ENCODE results near the gene RPS27.
"Not testable (repeated sequence)": the region's sequence is repeated elsewhere in the genome, so short reads cannot be mapped to it uniquely, and the experiment has no call there.

Gene RPS27

DNA sequence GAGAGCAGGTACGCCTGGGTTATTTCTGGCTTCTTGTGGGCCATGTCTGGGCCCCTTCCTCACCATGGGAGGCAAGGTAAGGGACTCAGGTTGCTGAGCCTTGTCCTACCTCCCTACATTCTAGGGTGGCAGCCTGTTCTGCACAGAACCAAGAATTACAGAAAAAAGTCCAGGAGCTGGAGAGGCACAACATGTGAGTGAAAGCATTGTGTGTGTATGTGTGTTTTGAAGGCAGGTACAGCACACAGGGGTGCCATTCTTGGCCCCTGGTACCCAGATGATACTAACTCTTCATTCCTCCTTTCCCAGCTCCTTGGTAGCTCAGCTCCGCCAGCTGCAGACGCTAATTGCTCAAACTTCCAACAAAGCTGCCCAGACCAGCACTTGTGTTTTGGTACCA lies 17.5 kb upstream of the RPS27 start:
- H3K9me3 ChIP-seq (ENCODE audit: control insufficient read depth, low read length) = no peaks in the 10 kb centered on the region
- no peak overlapping the region for H3K4me3 ChIP-seq (ENCODE audit: insufficient read depth, low read depth, low read length)
- H3K36me3 ChIP-seq (ENCODE audit: control insufficient read depth, insufficient read depth, low read length) = peaks cover 9% of the 10 kb centered on the region
- H3K27me3 ChIP-seq (ENCODE audit: control insufficient read depth, insufficient read depth, low read length, poor library complexity, severe bottlenecking) = no peaks in the 10 kb centered on the region
- H3K4me1 ChIP-seq (ENCODE audit: control insufficient read depth, insufficient read depth, low read length) = peaks cover 3% of the 10 kb centered on the region
- no peak overlapping the region for H3K27ac ChIP-seq (ENCODE audit: insufficient read depth, low read depth, low read length, poor library complexity, severe bottlenecking)
- WGBS, 2 experiments = 93 to 96% methylated on average over 3 of the region's 3 CpGs

DNA sequence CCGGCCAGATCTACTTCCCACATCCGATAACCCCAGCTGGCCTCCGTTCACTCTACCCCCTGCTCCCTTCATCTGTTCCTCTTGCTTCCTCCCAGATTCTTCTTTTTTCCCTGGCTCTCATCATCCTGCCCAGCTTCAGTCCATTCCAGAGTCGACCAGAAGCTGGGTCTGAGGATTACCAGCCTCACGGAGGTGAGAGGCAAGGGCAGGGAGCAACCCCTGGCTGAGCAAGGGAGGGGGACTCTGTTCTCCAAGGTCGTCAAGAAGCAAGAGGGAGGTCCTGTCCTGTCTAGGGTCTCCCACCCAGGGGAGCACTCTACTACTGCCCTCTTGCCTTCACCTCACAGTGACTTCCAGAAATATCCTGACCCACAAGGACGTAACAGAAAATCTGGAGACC lies 17.0 kb upstream of the RPS27 start:
- Histone ChIP-seq H3K4me1 (ENCODE audit: control insufficient read depth, insufficient read depth, low read length) (peaks cover 1% of the 10 kb centered on the region), H3K27me3 (ENCODE audit: control insufficient read depth, insufficient read depth, low read length, poor library complexity, severe bottlenecking) (no peaks in the 10 kb centered on the region), H3K4me3 (ENCODE audit: insufficient read depth, low read depth, low read length) (no peak overlapping the region), H3K36me3 (ENCODE audit: control insufficient read depth, insufficient read depth, low read length) (peaks cover 9% of the 10 kb centered on the region), H3K9me3 (ENCODE audit: control insufficient read depth, low read length) (no peaks in the 10 kb centered on the region), H3K27ac (ENCODE audit: insufficient read depth, low read depth, low read length, poor library complexity, severe bottlenecking) (no peak overlapping the region)
- WGBS, 2 experiments = 94% methylated on average over 7 of the region's 7 CpGs

DNA sequence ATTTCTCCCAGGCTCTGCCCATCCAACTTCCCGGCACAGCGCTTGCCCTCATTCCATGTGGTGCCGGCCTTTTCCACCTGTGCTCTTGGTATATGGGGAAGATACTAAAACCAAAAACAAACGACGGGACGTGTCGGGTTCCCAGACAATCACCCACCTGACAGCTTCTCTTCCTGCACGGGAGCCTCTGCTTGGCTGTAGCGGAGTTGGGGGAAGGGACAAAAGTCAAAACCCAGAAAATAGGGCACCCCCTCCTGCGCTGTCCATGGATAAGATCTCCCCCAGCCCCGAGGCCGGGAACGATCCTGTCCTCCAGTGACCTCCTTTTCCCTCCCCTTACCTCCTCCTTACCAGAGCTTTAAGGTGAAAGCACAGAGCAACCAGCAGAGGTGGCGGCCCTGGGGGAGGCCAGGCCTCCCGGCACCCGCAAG lies 13.7 kb upstream of the RPS27 start:
- Histone ChIP-seq H3K4me1 (ENCODE audit: control insufficient read depth, insufficient read depth, low read length) (no peaks in the 10 kb centered on the region), H3K9me3 (ENCODE audit: control insufficient read depth, low read length) (no peaks in the 10 kb centered on the region), H3K4me3 (ENCODE audit: insufficient read depth, low read depth, low read length) (peak overlapping the region; percentile 95), H3K36me3 (ENCODE audit: control insufficient read depth, insufficient read depth, low read length) (peaks cover 9% of the 10 kb centered on the region), H3K27ac (ENCODE audit: insufficient read depth, low read depth, low read length, poor library complexity, severe bottlenecking) (peak overlapping the region; percentile 72), H3K27me3 (ENCODE audit: control insufficient read depth, insufficient read depth, low read length, poor library complexity, severe bottlenecking) (no peaks in the 10 kb centered on the region)
- 3% methylated on average over 16 of the region's 16 CpGs for WGBS, 2 experiments

DNA sequence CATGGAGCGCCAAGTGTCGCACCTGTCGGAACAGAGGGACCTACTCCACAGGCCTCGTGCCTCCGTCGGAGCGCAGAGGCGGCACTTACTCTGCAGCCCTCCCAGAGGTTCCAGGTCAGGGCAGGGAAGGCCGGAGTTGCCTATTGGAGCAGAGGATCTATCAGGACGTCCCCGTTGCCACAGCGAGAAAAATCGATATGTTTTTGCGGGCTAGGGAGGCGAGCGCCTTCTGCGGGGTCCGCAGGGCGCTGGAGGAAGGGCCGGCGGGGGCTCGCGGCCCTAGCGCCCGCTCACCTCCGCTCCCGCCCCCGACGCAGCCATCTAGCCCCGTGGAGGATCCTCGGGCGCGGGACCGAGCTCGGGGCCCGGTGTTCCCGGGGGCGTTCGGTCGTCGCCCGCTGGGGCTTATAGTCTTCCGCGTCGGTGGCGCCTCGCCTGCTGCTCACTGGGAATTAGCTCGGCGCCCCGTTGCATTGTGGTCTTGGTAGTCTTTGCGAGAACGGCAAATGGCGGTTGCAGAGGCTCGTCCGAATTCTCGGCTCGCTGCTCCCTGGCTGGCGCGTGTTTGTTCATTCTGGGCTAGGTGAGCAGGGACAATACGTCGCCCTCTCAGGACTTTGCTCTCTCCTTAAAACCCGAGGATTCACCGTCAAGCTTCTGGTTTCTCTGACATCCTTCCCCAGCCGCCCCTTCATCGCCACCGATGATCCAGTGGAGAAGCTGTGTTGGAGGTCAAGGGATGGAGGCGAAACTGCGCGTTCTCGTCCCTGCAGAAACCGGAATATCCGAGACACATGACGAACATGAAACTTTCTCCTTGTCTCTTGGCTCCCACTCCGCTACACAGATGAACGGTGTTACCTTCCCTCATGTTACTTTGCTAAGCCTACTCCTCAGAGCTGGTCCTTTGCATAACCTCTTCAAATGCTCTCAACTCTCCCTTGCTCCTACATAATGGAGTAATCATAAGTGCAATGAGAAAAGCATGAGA lies 13.0 kb upstream of the RPS27 start, which contains the start of gene JTB:
Gene JTB, minus strand, starts transcription at position 425 of the 991 bp plus-strand sequence. Its CDS starts 422 bp downstream, at position 3.
- Histone ChIP-seq H3K4me3 (ENCODE audit: insufficient read depth, low read depth, low read length) (peak within 1 kb of the TSS; percentile 95), H3K27ac (ENCODE audit: insufficient read depth, low read depth, low read length, poor library complexity, severe bottlenecking) (peak within 1 kb of the TSS; percentile 72), H3K36me3 (ENCODE audit: control insufficient read depth, insufficient read depth, low read length) (peaks cover 9% of the 10 kb centered on the region), H3K4me1 (ENCODE audit: control insufficient read depth, insufficient read depth, low read length) (no peaks in the 10 kb centered on the region), H3K27me3 (ENCODE audit: control insufficient read depth, insufficient read depth, low read length, poor library complexity, severe bottlenecking) (no peaks in the 10 kb centered on the region), H3K9me3 (ENCODE audit: control insufficient read depth, low read length) (no peaks in the 10 kb centered on the region)
- WGBS, 2 experiments = 0% methylated on average over 75 of the region's 75 CpGs

DNA sequence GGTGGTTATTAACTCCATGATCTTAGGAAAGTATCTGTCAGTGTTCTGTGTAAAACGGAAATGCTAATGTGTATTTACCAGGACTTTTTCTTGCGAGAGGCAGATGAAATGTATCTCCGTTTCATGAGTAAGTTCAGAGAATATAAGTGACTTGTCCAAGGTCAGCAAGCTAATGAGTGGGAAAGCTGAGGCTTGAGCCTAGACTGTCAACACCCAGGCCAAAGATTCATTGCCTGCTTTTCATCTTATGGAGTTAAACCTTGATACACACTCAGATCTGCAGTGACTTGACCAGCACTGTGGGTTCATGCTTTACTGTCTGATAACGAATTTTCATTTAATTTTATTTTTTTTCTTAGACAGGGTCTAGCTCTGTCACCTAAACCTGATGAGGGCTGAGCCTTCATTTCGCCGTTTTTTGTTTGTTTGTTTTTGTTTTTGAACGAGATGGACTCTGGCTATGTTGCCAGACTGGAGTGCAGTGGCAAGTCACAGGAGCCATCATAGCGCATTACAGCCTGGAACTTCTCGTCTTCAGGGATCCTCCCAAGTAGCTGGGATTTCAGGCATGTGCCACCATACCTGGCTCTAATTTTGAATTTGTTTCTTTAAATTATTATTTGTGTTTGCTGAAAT lies 12.2 kb upstream of the RPS27 start:
- Histone ChIP-seq H3K36me3 (ENCODE audit: control insufficient read depth, insufficient read depth, low read length) (peaks cover 9% of the 10 kb centered on the region), H3K27ac (ENCODE audit: insufficient read depth, low read depth, low read length, poor library complexity, severe bottlenecking) (no peak overlapping the region), H3K4me3 (ENCODE audit: insufficient read depth, low read depth, low read length) (peak overlapping the region; percentile 95), H3K4me1 (ENCODE audit: control insufficient read depth, insufficient read depth, low read length) (no peaks in the 10 kb centered on the region), H3K9me3 (ENCODE audit: control insufficient read depth, low read length) (no peaks in the 10 kb centered on the region), H3K27me3 (ENCODE audit: control insufficient read depth, insufficient read depth, low read length, poor library complexity, severe bottlenecking) (no peaks in the 10 kb centered on the region)
- WGBS, 2 experiments = 88 to 90% methylated on average over 9 of the region's 9 CpGs

DNA sequence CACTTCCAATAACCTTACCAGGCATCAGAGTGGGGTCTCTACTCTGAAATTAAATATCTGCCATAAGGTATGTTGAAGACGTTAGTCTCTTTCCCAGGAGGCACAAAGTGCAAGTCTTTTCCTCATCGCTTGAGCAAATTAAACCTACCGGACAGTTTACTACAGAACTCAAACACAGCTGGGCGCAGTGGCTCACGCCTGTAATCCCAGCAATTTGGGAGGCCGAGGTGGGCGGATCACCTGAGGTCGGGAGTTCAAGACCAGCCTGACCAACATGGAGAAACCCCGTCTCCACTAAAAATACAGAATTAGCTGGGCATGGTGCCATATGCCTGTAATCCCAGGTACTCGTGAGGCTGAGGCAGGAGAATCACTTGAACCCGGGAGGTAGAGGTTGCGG lies 11.5 kb upstream of the RPS27 start:
- 93 to 95% methylated on average over 12 of the region's 12 CpGs for WGBS, 2 experiments
- H3K27ac ChIP-seq (ENCODE audit: insufficient read depth, low read depth, low read length, poor library complexity, severe bottlenecking) = not testable (repeated sequence)

DNA sequence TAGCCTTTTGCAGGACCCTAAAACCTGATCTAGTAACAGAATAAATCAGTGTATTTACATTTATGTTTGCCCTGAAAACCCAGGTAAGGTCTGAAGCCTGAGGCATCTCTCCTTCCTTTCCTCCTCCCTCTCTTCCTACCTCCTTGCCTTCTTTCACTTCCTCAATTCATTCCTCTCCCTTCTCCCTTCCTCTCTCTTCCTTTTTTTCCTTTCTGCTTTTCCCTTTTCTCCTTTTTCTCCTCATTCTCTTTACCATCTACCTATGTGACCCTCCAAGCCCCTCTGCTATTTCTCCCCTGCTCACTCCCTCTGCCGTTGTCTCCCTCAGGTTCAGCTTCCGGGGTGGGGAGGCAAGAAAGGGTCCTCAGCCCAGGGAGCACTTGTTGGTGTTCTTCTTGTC lies 8.8 kb upstream of the RPS27 start:
- not testable (repeated sequence) for H3K9me3 ChIP-seq (ENCODE audit: control insufficient read depth, low read length); H3K27me3 ChIP-seq (ENCODE audit: control insufficient read depth, insufficient read depth, low read length, poor library complexity, severe bottlenecking); H3K4me1 ChIP-seq (ENCODE audit: control insufficient read depth, insufficient read depth, low read length); H3K36me3 ChIP-seq (ENCODE audit: control insufficient read depth, insufficient read depth, low read length); H3K4me3 ChIP-seq (ENCODE audit: insufficient read depth, low read depth, low read length); H3K27ac ChIP-seq (ENCODE audit: insufficient read depth, low read depth, low read length, poor library complexity, severe bottlenecking)
- WGBS, 2 experiments = 92 to 95% methylated on average over 2 of the region's 2 CpGs

More for the DNA sequence above, 11.5 kb upstream of the RPS27 start:
- not testable (repeated sequence) for H3K27me3 ChIP-seq (ENCODE audit: control insufficient read depth, insufficient read depth, low read length, poor library complexity, severe bottlenecking); H3K4me1 ChIP-seq (ENCODE audit: control insufficient read depth, insufficient read depth, low read length); H3K4me3 ChIP-seq (ENCODE audit: insufficient read depth, low read depth, low read length); H3K9me3 ChIP-seq (ENCODE audit: control insufficient read depth, low read length); H3K36me3 ChIP-seq (ENCODE audit: control insufficient read depth, insufficient read depth, low read length)

DNA sequence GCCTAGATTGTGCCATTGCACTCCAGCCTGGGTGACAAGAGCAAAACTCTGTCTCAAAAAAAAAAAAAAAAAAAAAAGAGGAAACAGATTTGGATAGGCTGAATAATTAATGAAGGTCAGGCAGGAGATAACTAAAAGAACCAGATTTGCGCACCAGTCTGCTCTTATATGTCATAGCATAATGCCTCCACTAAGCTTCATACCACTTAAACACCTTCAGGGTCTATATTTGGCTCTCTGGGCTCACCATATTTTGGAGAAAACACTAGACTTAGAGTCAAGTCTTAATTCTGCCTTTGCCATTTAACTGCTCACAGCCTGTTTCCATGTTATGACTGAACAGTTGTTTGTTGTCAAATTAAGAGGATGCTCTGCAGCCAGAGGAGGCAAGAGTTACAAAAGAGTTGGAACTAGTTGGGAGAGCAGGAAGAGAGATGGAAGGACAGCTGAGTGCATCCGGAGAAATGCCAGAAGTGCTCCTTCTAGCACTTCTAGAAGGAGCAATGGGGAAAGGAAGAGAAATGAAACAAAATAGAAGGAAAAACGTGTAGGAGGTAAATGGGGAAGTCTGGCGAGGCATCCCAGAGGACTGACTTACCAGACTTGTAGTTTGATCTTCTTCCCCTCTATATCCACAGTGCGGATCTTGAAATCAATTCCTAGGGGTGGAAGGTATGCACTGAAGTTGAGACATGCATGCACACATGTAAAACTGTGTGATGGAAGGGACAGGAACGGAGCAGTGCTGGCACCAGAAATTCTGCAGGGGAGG lies 6.3 kb upstream of the RPS27 start:
- Histone ChIP-seq H3K9me3 (ENCODE audit: control insufficient read depth, low read length) (no peaks in the 10 kb centered on the region), H3K4me1 (ENCODE audit: control insufficient read depth, insufficient read depth, low read length) (peaks cover 9% of the 10 kb centered on the region), H3K27ac (ENCODE audit: insufficient read depth, low read depth, low read length, poor library complexity, severe bottlenecking) (no peak overlapping the region), H3K36me3 (ENCODE audit: control insufficient read depth, insufficient read depth, low read length) (no peaks in the 10 kb centered on the region), H3K4me3 (ENCODE audit: insufficient read depth, low read depth, low read length) (no peak overlapping the region), H3K27me3 (ENCODE audit: control insufficient read depth, insufficient read depth, low read length, poor library complexity, severe bottlenecking) (no peaks in the 10 kb centered on the region)
- 84 to 85% methylated on average over 6 of the region's 6 CpGs for WGBS, 2 experiments

DNA sequence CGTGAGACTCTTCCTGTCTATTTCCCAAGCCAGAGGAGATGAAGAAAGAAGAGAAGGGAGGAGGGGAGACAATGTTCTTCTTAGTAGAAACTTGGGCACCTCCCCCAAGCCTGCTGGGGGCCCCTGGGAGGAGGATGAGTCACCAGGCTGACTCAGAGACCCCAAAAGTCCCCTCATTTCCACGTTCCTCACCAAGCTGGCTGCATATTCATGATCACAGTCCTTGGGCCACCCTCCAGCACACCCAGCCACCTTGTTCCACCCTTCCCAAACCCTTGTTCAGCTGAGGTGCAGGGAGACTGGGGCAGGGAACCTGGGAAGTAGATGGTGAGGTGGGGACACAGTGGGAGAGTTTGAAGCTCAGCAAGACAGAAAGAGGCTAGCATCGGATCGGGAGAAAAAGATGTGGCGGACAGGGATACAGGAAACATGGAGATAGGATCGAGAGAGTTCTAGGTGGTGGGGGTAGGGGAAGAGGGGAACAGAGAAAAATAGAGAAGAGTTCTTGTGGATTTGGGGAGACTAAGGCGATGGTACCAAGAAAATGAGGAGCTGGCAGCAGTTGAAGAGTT lies 5.1 kb upstream of the RPS27 start:
- peak overlapping the region; percentile 54 for H3K4me3 ChIP-seq (ENCODE audit: insufficient read depth, low read depth, low read length)

More for the DNA sequence above, 5.1 kb upstream of the RPS27 start:
- Histone ChIP-seq H3K27ac (ENCODE audit: insufficient read depth, low read depth, low read length, poor library complexity, severe bottlenecking) (no peak overlapping the region), H3K27me3 (ENCODE audit: control insufficient read depth, insufficient read depth, low read length, poor library complexity, severe bottlenecking) (no peaks in the 10 kb centered on the region), H3K9me3 (ENCODE audit: control insufficient read depth, low read length) (no peaks in the 10 kb centered on the region), H3K36me3 (ENCODE audit: control insufficient read depth, insufficient read depth, low read length) (no peaks in the 10 kb centered on the region), H3K4me1 (ENCODE audit: control insufficient read depth, insufficient read depth, low read length) (peaks cover 9% of the 10 kb centered on the region)
- 3 to 6% methylated on average over 7 of the region's 7 CpGs for WGBS, 2 experiments

Measured in ectodermal cell (in vitro differentiated cells).